HFF-Myc (cell line): ENCODE data around the gene ABHD17C.

Experiments used
- DNase-seq: peaks from one replicate; pipeline ENCODE4 v3.0.0-alpha.2; 2011; ENCODE audit warnings: low read depth; ENCODE audit errors: extremely low read depth
- H3K4me3 ChIP-seq: replicated peaks from 2 replicates; pipeline ENCODE4 v1.5.1; 2011; ENCODE audit warnings: low read depth, mild to moderate bottlenecking, control low read depth, low read length
- CTCF ChIP-seq: IDR thresholded peaks from 2 replicates; pipeline ENCODE4 v1.5.1; 2012; ENCODE audit warnings: mild to moderate bottlenecking, low read depth, low read length, control low read depth; ENCODE audit errors: missing control alignments

The ABHD17C gene

GRCh38 chr15:80774486-80774885 is 79.4 kb downstream of the ABHD17C start:
- no peak for TF ChIP-seq CTCF
- no peak overlapping the region for H3K4me3 ChIP-seq
- no peak for DNase-seq

- H3K4me3 ChIP-seq, result no peak overlapping the region
- no peak for TF ChIP-seq CTCF
- DNase-seq, result no peak
These were observed 80.2 kb downstream of the ABHD17C start for GRCh38 chr15:80775338-80775737.

GRCh38 chr15:80776420-80777045 is 81.4 kb downstream of the ABHD17C start:
- peak; percentile 78 for TF ChIP-seq CTCF
- no peak overlapping the region for H3K4me3 ChIP-seq
- peak; percentile 61 for DNase-seq

GRCh38 chr15:80777137-80777536 is 82.0 kb downstream of the ABHD17C start:
- DNase-seq, result no peak
- no peak for TF ChIP-seq CTCF
- no peak overlapping the region for H3K4me3 ChIP-seq

GRCh38 chr15:80777826-80778620 is 82.9 kb downstream of the ABHD17C start:
- TF ChIP-seq CTCF, result no peak
- DNase-seq, result no peak
- no peak overlapping the region for H3K4me3 ChIP-seq

GRCh38 chr15:80778621-80778963 is 83.5 kb downstream of the ABHD17C start:
- no peak for TF ChIP-seq CTCF
- DNase-seq, result no peak
- peak overlapping the region; percentile 56; the same call in 1 of the 2 replicates for H3K4me3 ChIP-seq
